ENCODE measurements around the gene INSIG1. TPM values are rescaled to one million over a fixed set of nuclear protein-coding genes. Genes with fewer than 3 reads are reported as not detected.

INSIG1 gene
- polyA plus RNA-seq, 4 donors = 27.7 to 40.9 (median 33.8) TPM

Other genes with a start within 250 kb of the INSIG1 start
- under 1 TPM in 1 of 4 donors, not detected in 3; 0.06 TPM for gene HTR5A, start 227.6 kb upstream of the INSIG1 start, polyA plus RNA-seq (ENCODE audit: insufficient read length in 4 of 4)
- under 1 TPM; 0.04 to 0.62 (median 0.14) TPM for gene EN2, start 160.3 kb downstream of the INSIG1 start, polyA plus RNA-seq (ENCODE audit: insufficient read length in 4 of 4)
- gene CNPY1, start 248.7 kb downstream of the INSIG1 start, polyA plus RNA-seq (ENCODE audit: insufficient read length in 4 of 4) = not detected

All from right renal pelvis (tissue), 4 donors.